Putamen (tissue), 1 donor: ENCODE data around the gene CPPED1.
"Not testable (repeated sequence)": the region's sequence is repeated elsewhere in the genome, so short reads cannot be mapped to it uniquely, and the experiment has no call there.

ENCODE experiments used
- DNase-seq: peaks from one replicate; pipeline ENCODE4 v3.0.0-alpha.2; 2016; ENCODE audit warnings: low spot score

The CPPED1 gene, protein sequence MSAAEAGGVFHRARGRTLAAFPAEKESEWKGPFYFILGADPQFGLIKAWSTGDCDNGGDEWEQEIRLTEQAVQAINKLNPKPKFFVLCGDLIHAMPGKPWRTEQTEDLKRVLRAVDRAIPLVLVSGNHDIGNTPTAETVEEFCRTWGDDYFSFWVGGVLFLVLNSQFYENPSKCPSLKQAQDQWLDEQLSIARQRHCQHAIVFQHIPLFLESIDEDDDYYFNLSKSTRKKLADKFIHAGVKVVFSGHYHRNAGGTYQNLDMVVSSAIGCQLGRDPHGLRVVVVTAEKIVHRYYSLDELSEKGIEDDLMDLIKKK

DNA sequence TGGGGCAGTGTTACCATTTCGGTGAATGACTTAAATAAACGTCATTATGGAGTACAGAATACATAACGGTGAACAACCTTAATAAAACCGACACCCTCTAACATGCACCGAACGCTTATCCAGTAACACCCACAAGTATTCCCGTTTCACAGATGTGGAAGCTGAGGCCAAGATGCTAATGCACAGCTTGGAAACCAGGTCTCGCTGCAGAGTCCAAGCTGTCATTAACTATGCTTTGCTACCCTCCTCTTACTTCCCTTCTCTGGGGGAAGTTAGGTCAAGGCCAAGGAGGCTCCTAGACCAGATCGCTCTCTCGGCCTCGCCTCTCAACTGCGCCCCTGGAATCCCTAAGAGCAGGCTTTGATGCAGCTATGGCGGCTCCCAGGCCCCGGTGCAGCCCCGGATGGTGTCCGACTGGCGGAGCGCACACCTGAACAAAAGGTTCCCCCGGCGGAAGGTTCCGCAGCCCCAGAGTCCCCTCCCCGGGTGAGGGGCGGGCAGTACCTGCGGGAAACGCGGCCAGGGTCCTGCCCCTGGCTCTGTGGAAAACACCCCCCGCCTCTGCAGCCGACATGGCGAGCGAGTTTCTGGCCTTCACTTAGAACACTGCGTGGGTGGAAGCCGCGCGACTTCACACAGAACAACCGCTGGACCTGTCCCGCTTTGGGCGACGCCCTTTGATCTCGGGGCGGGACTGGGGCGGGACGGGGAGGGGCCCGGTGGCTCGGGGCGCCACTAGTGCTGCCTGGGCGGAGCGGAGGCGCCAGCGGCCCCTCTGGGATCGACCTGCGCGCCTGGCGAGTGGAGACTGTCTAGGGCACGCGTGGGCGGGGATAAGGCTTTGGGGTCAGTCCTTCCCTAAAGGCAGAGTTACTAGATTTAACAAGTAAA lies at the start of gene CPPED1:
CPPED1 (minus strand) TSS at position 685 of the 891 bp plus-strand sequence; CDS start at position 574, 111 bp downstream.
- peak; percentile 92 for DNase-seq

DNA sequence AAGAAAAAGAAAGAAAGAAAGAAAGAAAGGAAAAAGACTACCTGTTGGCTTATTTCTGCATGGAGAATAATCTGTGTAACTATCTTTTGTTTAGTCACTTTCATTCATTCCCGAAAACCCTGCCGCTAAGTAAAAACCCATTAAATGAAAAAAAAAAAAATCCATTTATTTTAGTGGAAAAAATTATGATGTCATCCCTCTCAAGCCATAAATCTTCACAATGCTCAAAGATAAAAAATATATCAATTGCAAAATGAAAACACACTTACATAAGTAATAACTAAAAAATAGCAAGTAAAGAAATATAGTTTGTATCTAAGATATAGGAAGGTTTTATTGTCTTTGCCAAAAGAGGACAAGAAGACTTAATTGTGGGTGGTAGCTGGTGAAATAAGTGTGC lies 46.5 kb upstream of the CPPED1 start:
- DNase-seq = no peak

DNA sequence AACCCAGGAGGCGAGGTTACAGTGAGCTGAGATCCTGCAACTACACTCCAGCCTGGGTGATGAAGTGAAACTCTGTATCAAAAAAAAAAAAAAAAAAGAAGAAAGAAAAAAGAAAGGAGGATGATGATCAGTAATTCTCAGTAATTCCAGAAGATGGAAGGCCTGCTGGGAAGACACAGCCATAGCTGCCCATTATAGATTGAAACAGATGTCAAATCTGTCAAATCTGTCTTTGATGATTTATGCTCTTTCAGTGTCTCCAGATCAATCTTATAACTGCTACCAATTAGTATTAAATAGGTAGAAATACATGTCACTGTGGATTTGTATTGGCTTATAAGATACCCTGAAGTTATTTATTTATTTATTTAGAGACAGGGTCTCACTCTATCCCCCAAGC lies 42.9 kb upstream of the CPPED1 start:
- no peak for DNase-seq

DNA sequence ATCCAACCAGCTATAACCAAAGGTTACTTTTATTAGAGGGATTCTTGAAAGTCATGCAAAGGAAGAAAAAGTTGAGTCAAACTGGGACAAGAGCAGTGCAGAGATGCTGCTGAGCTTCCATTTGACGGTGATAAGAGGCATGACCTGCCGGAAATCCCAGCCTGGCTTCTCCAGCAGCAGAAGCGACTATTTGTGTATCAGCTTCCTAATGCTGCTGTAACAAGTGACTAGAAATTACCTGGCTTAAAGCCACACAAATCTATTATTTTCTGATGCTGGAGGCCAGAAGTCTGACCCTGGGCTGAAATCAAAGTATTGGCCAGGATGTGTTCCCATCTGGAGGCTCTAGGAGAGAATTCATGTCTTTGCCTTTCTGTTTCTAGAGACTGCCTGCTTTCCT lies 41.6 kb upstream of the CPPED1 start:
- no peak for DNase-seq

DNA sequence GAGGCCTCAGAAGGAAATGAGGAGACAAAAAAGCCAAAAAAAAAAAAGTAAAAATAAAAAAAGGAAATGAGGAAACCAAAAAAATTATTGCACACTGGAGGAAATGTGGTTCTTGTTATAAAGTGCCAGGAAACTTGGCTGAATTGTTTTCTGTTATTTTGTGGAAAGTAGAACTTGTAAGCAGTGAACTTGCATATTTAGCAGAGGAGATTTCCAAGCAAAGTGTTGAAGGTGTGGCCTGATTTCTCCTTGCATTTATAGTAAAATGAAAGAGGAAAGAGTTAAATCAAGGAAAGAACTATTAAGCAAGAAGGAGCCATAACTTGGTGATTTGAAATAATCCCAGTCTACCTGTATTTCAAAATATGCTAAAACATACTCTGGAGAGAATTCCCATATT lies 34.1 kb upstream of the CPPED1 start:
- DNase-seq = no peak

DNA sequence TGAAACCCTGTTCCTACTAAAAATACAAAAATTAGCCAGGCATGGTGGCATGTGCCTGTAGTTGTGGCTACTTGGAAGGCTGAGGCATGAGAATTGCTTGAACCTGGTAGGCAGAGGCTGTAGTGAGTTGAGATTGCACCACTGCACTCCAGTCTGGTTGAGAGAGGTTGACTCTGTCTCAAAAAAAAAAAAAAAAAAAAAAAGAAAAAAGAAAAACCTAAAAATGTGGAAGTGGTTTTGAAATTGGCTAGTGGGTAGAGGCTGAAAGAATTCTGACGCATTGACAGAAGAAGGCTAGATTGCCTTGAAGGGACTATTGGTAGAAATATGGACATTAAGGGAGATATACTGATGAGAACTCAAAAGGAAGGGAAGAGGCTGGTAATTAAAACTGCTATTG lies 33.6 kb upstream of the CPPED1 start:
- no peak for DNase-seq

DNA sequence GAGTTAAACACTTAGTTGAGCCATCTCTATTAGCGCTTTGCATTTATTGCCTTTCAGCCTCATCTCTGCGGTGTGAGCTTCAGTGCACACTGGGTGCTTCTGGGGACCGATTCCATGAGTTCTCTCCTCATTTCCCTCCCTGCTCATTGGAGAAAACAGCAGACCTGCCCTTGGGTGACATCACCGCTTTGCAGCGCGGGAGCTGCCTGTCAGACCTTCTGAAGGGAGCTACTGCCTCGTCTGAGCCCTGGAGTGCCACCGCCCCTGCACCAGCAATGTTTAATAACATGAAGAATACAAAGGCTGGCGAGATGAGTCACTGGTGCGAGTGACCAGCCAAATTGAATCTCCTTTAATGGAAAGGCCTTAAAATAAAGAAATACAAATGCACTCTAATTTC lies 30.2 kb upstream of the CPPED1 start:
- DNase-seq = no peak

DNA sequence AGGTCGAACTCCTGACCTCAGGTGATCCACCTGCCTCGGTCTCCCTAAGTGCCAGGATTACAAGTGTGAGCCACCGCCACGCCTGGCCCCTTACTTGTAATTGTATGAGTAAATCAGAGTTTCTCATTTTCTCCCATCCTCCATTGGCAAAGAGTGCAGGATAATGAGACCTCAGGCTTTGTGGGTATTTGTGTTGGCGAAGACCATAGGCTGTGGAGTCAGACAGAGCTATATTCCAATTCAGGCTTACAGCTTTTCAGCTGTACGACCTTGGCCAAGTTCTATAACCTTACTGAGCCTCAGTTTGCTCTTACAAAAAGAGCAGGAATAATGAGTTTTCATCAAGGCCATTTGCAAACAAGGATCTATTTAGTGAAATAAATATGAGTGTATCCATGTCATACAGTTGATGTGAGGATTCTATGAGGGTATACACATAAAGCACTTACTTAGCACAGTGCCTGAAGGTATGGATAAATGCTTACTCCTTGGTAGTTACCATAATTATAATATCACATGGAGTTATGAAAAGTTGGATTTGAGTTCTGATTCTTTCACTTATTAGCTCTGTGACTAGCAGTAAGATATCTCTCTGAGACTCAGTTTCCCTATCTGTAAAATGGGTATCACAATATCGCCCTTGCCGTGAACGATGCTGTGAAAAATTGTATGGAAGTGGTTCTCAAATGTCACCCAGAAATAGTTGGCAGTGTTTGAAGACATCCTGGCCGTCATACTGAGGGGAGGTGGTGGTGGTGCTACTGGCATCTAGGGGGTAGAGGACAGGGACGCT lies 25.6 kb upstream of the CPPED1 start:
- no peak for DNase-seq

DNA sequence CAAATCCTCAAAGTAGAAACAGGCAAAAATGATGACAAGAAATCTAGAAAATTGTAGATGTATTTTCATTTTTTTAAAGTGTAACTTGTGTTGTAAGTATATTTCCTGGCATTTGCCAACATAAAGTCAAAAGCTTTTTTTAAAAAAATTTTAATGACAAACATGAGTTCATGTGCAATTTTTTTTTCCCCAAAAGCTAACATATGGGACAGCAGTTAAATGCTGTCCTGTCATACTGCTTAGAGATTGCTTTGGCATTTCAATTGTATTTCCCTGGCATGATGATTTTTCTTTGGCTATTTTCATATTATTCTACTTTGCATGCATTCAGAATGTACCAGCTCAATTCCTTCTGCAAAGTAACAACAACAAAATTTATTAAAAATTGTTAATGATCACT lies 24.5 kb upstream of the CPPED1 start:
- no peak for DNase-seq

DNA sequence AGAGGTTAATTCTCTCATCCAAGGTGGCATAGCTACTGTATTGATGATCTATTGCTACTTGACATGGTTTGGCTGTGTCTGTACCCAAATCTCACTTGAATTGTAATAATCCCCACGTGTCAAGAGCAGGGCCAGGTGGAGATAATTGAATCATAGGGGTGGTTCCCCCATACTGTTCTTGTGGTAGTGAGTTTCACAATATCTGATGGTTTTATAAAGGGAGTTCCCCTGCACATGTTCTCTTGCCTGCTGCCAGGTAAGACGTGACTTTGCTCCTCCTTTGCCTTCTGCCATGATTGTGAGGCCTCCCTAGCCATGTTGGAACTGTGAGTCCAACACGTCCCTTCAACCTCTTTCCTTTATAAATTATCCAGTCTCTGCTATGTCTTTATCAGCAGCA lies 22.9 kb upstream of the CPPED1 start:
- DNase-seq = no peak

DNA sequence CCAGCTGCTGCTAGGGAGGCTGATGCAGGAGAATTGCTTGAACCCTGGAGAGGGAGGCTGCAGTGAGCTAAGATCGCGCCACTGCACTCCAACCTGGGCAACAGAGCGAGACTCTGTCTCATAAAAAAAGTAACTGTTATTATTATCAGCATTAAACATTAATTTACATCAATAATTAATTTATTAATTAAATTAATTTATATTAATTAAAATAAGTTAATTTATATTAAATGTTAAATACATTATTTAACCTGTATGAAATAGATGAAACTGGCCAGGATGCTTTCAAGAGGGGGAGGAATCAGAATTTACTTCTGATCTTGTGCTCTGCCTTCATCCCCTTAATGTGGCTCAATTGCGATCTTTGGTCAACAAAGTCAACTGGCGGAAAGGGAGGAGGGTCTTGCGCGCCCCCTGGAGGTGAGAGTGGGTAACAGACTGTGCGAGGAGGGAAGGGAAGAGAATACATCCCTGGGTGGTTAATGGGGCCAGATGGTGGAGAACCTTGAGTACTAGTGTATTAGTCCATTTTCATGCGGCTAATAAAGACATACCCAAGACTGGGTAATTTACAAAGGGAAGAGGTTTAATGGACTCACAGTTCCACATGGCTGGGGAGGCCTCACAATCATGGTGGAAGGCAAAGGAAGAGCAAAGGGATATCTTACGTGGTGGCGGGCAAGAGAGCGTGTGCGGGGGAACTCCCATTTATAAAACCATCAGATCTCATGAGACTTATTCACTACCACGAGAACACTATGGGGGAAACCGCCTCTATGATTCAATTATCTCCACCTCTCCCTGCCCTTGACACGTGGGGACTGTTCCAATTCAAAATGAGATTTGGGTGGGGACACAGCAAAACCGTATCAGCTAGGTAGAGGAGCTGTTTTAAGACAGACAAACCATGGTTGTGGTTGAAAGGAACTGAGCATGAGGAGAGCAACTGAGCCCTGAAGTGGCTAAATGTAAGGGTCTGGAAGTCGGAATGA lies 15.7 kb upstream of the CPPED1 start:
- DNase-seq = no peak

DNA sequence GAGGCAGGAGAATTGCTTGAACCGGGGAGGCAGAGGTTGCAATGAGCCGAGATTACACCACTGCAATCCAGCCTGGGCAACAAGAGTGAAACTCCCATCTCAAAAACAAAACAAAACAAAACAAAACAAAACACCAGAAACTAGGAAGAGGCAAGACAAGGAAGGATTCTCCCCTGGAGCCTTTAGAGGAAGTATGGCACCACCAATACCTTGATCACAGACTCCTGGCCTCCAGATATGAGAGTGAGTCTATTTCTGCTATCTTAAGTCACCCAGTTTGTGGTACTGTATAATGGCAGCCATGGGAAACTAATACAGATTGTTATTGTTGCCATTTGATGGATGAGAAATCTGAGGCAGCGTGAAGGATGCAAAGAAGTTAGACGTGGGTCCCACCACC lies 14.6 kb upstream of the CPPED1 start:
- DNase-seq = no peak

DNA sequence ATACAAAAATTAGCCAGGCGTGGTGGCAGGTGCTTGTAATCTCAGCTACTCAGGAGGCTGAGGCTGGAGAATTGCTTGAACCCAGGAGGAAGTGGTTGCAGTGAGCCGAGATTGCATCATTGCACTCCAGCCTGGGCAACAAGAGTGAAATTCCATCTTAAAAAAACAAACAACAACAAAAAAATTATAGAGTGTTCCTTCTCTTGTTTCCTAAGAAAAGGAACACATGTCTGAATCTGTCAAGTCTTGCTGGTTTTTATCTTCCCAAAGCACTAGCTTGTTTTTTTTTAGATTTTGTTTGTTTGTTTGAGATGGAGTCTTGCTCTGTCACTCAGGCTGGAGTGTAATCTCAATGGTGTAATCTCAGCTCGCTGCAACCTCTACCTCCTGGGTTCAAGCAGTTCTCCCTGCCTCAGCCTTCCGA lies 13.1 kb upstream of the CPPED1 start:
- DNase-seq = not testable (repeated sequence)

DNA sequence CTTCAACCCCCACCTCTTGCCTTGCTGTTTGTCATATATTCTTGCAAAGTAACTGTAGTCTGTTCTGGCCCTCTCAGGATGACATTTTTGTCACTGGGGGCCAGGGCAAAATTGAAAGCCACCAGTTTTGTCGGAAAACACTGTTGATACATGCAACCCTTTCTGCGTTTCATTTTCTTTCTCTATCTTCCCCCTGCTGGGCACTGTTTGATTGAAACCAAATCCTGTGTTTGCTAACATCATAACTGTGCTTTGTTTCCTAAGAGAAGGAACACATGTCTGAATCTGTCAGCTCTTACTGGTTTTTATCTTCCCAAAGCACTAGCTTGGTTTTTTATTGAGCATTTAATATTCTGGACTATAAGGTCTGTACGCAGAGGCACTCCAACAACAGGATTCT lies 11.7 kb upstream of the CPPED1 start:
- DNase-seq = no peak

DNA sequence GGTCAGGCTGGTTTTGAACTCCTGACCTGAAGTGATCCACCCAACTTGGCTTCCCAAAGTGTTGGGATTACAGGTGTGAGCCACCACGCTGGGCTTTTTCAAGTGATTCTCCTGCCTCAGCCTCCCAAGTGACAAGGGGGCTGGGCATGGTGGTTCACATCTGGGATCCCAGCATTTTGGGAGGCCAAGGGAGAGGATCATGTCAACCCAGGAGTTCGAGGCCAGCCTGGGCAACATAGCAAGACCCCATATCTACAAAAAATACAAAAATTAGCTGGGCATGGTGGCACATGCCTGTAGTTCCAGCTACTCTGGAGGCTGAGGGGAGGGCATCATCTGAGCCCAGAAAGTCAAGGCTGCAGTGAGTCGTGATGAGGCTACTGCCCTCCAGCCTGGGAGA lies 10.0 kb upstream of the CPPED1 start:
- DNase-seq = not testable (repeated sequence)

DNA sequence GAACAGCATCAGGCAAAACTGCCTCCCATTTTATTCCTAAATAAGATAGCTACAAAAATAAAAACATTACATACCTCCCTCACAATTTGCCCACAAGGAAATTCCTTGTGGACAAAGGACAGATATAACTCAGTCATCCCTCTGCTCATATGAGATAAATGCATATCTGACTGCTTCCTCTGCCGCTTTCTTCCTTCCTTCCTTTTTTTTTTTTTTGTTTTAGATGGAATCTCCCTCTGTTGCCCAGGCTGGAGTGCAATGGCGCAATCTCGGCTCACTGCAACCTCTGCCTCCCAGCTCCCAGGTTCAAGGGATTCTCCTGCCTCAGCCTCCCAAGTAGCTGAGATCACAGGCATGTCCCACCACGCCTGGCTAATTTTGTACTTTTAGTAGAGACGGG lies 9.6 kb upstream of the CPPED1 start:
- DNase-seq = not testable (repeated sequence)

DNA sequence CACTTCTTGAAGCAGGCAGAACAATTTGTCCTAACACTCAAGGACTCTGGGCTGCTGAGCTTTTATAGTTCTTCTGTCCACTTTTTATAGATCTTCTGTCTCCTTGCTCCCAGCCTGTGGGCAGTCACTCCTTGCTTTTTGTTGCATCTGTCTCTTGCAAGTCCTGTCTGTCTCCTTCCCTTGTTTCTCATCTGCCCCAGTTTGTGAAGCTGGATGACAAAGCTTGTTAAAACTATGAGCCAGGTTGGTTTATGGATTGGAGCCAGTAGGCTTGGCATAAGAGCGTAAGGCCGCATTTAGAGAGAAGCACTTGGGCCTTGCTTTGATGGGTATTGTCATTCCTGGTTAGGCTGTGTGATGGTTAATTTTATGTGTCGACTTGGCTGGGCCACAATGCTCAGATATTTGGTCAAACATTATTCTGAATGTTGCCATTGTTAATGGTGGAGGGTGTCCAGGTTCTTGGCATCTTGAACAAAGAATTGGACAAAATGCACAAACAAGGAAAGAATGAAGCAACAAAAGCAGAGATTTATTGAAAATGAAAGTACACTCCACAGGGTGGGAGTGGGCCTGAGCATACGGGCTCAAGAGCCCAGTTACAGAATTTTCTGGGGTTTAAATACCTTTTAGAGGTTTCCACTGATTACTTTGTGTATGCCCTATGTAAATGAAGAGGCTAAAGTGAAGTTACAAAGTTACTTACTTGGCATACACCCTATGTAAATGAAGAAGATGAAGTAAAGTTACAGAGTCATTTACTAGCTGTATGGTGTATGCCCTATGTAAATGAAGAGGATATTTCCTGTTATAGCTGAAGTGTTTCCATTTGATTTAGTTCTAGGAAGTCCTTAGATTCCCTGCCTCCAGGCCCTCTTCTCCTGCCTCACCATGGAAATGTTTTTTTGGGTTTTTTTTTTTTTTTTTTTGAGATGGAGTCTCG lies 8.0 kb upstream of the CPPED1 start:
- peak; percentile 45 for DNase-seq

DNA sequence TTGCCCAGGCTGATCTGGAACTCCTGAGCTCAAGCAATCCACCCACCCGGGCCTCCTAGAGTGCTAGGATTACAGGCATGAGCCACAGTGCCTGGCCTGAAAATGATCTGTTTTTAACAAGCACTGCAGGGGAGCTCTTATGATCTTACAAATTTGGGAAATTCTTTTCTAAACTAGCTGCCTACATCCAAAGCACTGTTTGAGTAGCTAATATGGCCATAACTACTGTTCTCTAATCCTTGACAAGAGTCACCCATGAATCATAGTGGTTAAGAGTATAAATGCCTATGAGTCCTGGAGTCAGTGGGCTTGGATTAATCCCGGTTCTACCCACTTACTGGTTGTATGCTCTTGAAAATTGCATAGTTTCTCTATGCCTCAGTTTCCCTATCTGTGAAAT lies 1.4 kb upstream of the CPPED1 start:
- no peak for DNase-seq

DNA sequence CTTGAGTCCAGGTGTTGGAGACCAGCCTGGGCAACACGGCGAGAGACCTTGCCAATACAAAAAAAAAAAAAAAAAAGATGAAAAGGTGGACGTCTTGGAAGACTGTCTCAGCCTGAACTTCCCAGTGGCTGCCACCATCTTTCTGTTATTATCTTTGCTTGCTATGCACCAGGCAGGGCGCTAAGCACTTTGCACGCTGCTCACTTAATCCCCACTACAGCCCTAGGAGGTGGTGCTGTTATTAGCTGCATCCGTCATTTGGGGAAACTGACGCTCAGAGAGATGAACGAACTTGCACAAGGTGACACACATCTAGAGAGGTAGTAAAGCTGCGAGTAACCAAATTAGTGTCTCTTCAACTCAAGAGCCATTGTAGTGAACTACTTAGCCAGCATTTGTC lies 708 bp upstream of the CPPED1 start:
- DNase-seq = no peak

DNA sequence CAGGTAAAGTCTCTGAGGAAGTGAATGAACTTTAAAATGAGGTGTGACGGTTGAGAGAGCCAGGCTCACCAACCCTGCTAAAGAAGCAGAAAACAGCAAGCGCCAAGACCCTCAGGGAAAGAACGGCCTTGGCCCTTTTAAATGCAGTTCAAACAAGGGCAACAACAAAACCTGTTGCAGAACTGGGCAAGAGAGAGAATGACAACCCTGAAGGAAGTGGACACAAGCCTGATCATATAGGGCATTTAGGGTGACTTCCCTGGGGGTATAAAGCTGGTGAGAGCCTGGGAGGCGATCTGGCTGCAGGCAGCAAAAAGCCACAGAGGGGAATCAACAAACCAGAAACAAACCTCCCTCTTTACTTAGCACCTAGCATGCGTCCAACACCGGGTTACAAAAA lies 1.0 kb downstream of the CPPED1 start:
- no peak for DNase-seq
